Body of pancreas (tissue), 4 donors: ENCODE data around the gene ADRA2C.

Experiments
- CTCF ChIP-seq, 7 experiments: fragments of 450-650 bp in 4 of 7; fragments of 200-600 bp in 3 of 7; sonication (generic) in 3 of 7; IDR thresholded peaks; one replicate each; pipeline ENCODE4 v1.5.1; 2016 to 2019; ENCODE audit warnings: antibody characterized with exemption in 7 of 7
- POLR2A ChIP-seq, 3 donors: fragments of 450-650 bp; IDR thresholded peaks; one replicate each; pipeline ENCODE4 v1.6.1; 2016; ENCODE audit warnings: antibody characterized with exemption in 3 of 3, mild to moderate bottlenecking in 2 of 3

- no peak for TF ChIP-seq POLR2A (IDR thresholded peaks at IDR 0.05)
- no peak for TF ChIP-seq CTCF (IDR thresholded peaks at IDR 0.05)
Observed at GRCh38 chr4:3813151-3814052, 47.2 kb downstream of the ADRA2C start.
